HG02642 (cell line): Measurements from ENCODE around the gene TNIK.
A peak's percentile ranks its signal among the peaks of the same experiment; 100 is the strongest.
"Not testable (repeated sequence)": the region's sequence is repeated elsewhere in the genome, so short reads cannot be mapped to it uniquely, and the experiment has no call there.

ENCODE experiments used
- ATAC-seq: cut with Tn5 transposase; IDR thresholded peaks from one replicate; pipeline ENCODE4 v1.9.1; 2021; ENCODE audit warnings: mild to moderate bottlenecking; ENCODE audit not compliant: unreplicated experiment, poor library complexity

The TNIK gene

GRCh38 chr3:171372694-171373093 is 87.5 kb downstream of the TNIK start:
- ATAC-seq: no peak

- ATAC-seq: no peak
Measured at GRCh38 chr3:171371354-171371753, 88.9 kb downstream of the TNIK start.

GRCh38 chr3:171369156-171369555 is 91.0 kb downstream of the TNIK start:
- no peak for ATAC-seq

GRCh38 chr3:171366738-171367137 is 93.5 kb downstream of the TNIK start:
- ATAC-seq: not testable (repeated sequence)

GRCh38 chr3:171366043-171366442 is 94.2 kb downstream of the TNIK start:
- ATAC-seq: no peak

GRCh38 chr3:171365489-171365888 is 94.7 kb downstream of the TNIK start:
- ATAC-seq: no peak

- ATAC-seq: no peak
Measured at GRCh38 chr3:171364500-171364899, 95.7 kb downstream of the TNIK start.

- ATAC-seq: no peak
Measured at GRCh38 chr3:171363202-171363601, 97.0 kb downstream of the TNIK start.

- ATAC-seq: no peak
Measured at GRCh38 chr3:171362575-171362974, 97.6 kb downstream of the TNIK start.

GRCh38 chr3:171358881-171359198 is 101.4 kb downstream of the TNIK start:
- no peak for ATAC-seq

GRCh38 chr3:171358181-171358880 is 101.9 kb downstream of the TNIK start:
- ATAC-seq: no peak

- ATAC-seq: no peak
Measured at GRCh38 chr3:171357721-171358120, 102.5 kb downstream of the TNIK start.

- ATAC-seq: no peak
Measured at GRCh38 chr3:171356251-171356650, 104.0 kb downstream of the TNIK start.

GRCh38 chr3:171354706-171355582 is 105.3 kb downstream of the TNIK start:
- no peak for ATAC-seq

- ATAC-seq: no peak
Measured at GRCh38 chr3:171354049-171354705, 106.0 kb downstream of the TNIK start.

- ATAC-seq: no peak
Measured at GRCh38 chr3:171353423-171353822, 106.8 kb downstream of the TNIK start.

GRCh38 chr3:171352387-171352935 is 107.7 kb downstream of the TNIK start:
- ATAC-seq: no peak

- ATAC-seq: no peak
Measured at GRCh38 chr3:171351676-171352075, 108.5 kb downstream of the TNIK start.

GRCh38 chr3:171350364-171350763 is 109.8 kb downstream of the TNIK start:
- ATAC-seq: no peak

- ATAC-seq: no peak
Measured at GRCh38 chr3:171349392-171349791, 110.8 kb downstream of the TNIK start.

GRCh38 chr3:171348121-171348520 is 112.1 kb downstream of the TNIK start:
- ATAC-seq: peak; percentile 15
